Upper lobe of left lung (tissue), 6 donors: Measurements from ENCODE around the gene ENPP3. TPM values are rescaled to one million over a fixed set of nuclear protein-coding genes. Genes with fewer than 3 reads are reported as not detected.

Experiments used
- ATAC-seq, 2 donors: fragments of 200-7000 bp; cut with Tn5 transposase; one replicate each; pipeline ENCODE4 v1.9.1; 2022; ENCODE audit warnings: mild to moderate bottlenecking in 2 of 2, moderate library complexity in 2 of 2; ENCODE audit not compliant: low FRiP score in 2 of 2
- DNase-seq, 2 donors: peaks; one replicate each; pipeline ENCODE4 v3.0.0-alpha.2; 2019 to 2020
- H3K27ac ChIP-seq, 4 donors: fragments of 200-600 bp; sonication (generic); one replicate each; pipeline ENCODE4 v1.5.1; 2016 to 2019
- H3K27me3 ChIP-seq, 4 donors: fragments of 200-600 bp; sonication (generic); one replicate each; pipeline ENCODE4 v1.5.1; 2017 to 2019
- H3K36me3 ChIP-seq, 4 donors: fragments of 200-600 bp; sonication (generic); one replicate each; pipeline ENCODE4 v1.5.1; 2016 to 2019
- H3K4me1 ChIP-seq, 4 donors: fragments of 200-600 bp; sonication (generic); one replicate each; pipeline ENCODE4 v1.5.1; 2018 to 2019
- H3K4me3 ChIP-seq, 4 donors: fragments of 200-600 bp; sonication (generic); one replicate each; pipeline ENCODE4 v1.5.1; 2017 to 2019; ENCODE audit warnings: mild to moderate bottlenecking in 2 of 4, moderate library complexity in 1 of 4
- H3K9me3 ChIP-seq, 4 donors: fragments of 200-600 bp; sonication (generic); one replicate each; pipeline ENCODE4 v1.5.1; 2018 to 2019
- CTCF ChIP-seq, 6 experiments: fragments of 450-650 bp in 4 of 6; fragments of 200-600 bp in 2 of 6; sonication (generic) in 2 of 6; IDR thresholded peaks; one replicate each; pipeline ENCODE4 v1.5.1; 2016 to 2019; ENCODE audit warnings: antibody characterized with exemption in 6 of 6
- EP300 ChIP-seq, 4 donors: sonication (generic); formaldehyde crosslinking; IDR thresholded peaks; one replicate each; pipeline ENCODE4 v1.5.1; 2017; ENCODE audit warnings: antibody characterized with exemption in 4 of 4, control low read depth in 2 of 4
- POLR2A ChIP-seq, 4 donors: fragments of 450-650 bp; IDR thresholded peaks; one replicate each; pipeline ENCODE4 v1.5.1; 2016 to 2017; ENCODE audit warnings: antibody characterized with exemption in 4 of 4, mild to moderate bottlenecking in 2 of 4
- POLR2AphosphoS5 ChIP-seq, 2 donors: sonication (generic); formaldehyde crosslinking; IDR thresholded peaks; one replicate each; pipeline ENCODE4 v1.5.1; 2017; ENCODE audit warnings: antibody characterized with exemption in 2 of 2
- WGBS, 2 donors: methylation state at CpG; one replicate each; pipeline ENCODE4 v1.1.5; 2017 to 2018; 5-methylcytosine and 5-hydroxymethylcytosine counted together
- total RNA-seq, 6 donors: library from RNA; depleted of rRNA in 4 of 6; stranded (reverse); fragments of >200 nt in 4 of 6; gene quantifications; one replicate each; pipeline versions ENCODE4 v1.1.0 to v1.2.1, GENCODE V29; 2016 to 2021
- donor health status: DM: no; HTN: no; CAD: no; lungs with moderate emphysema.
- donor health status: DM: no; HTN: yes; CAD: no; lungs with severe emphysema.

ENPP3 gene
- total RNA-seq, 6 donors from 2014 or later = under 0.01 to 2.1 (median 0.39) TPM

GRCh38 chr6:131781687-131782086, 144.6 kb downstream of the ENPP3 start:
- Histone ChIP-seq H3K9me3 (no peaks in the 10 kb centered on the region), H3K4me3 (no peak overlapping the region), H3K27me3 (no peaks in the 10 kb centered on the region), H3K4me1 (no peaks in the 10 kb centered on the region), H3K27ac (no peak overlapping the region), H3K36me3 (no peaks in the 10 kb centered on the region)
- ATAC-seq (no peak), DNase-seq (no peak)
- no peak for TF ChIP-seq CTCF (IDR thresholded peaks at IDR 0.05)
- no peak for TF ChIP-seq EP300 (IDR thresholded peaks at IDR 0.05)
- no peak for TF ChIP-seq POLR2AphosphoS5 (IDR thresholded peaks at IDR 0.05)
- no peak for TF ChIP-seq POLR2A (IDR thresholded peaks at IDR 0.05)
- 67 to 74% methylated on average over 3 of the region's 3 CpGs for WGBS, 2 donors

GRCh38 chr6:131782764-131783163, 145.7 kb downstream of the ENPP3 start:
- DNase-seq = no peak
- TF ChIP-seq CTCF (IDR thresholded peaks at IDR 0.05) = no peak
- no peak for TF ChIP-seq POLR2A (IDR thresholded peaks at IDR 0.05)
- TF ChIP-seq EP300 (IDR thresholded peaks at IDR 0.05) = no peak
- TF ChIP-seq POLR2AphosphoS5 (IDR thresholded peaks at IDR 0.05) = no peak
- WGBS, 2 donors = 87 to 88% methylated on average over 1 of the region's 1 CpG
- Histone ChIP-seq H3K4me3 (no peak overlapping the region), H3K9me3 (no peaks in the 10 kb centered on the region), H3K27me3 (no peaks in the 10 kb centered on the region), H3K27ac (no peak overlapping the region), H3K4me1 (no peaks in the 10 kb centered on the region), H3K36me3 (no peaks in the 10 kb centered on the region)
- ATAC-seq = no peak

GRCh38 chr6:131784561-131784960, 147.5 kb downstream of the ENPP3 start:
- peaks cover 0 to 6% (median 0%) of the 10 kb centered on the region in 4 donors for H3K4me1 ChIP-seq
- 72 to 83% methylated on average over 1 of the region's 1 CpG for WGBS, 2 donors

GRCh38 chr6:131787079-131787478, 150.0 kb downstream of the ENPP3 start:
- TF ChIP-seq POLR2AphosphoS5 (IDR thresholded peaks at IDR 0.05) = no peak
- no peak for TF ChIP-seq POLR2A (IDR thresholded peaks at IDR 0.05)
- TF ChIP-seq EP300 (IDR thresholded peaks at IDR 0.05) = no peak
- TF ChIP-seq CTCF (IDR thresholded peaks at IDR 0.05) = no peak
- Histone ChIP-seq H3K9me3 (no peaks in the 10 kb centered on the region), H3K27ac (no peak overlapping the region), H3K27me3 (no peaks in the 10 kb centered on the region), H3K4me3 (no peak overlapping the region), H3K36me3 (no peaks in the 10 kb centered on the region), H3K4me1 (peaks cover 0 to 6% (median 0%) of the 10 kb centered on the region in 4 donors)
- DNase-seq = no peak
- ATAC-seq = no peak

More at GRCh38 chr6:131784561-131784960, 147.5 kb downstream of the ENPP3 start:
- TF ChIP-seq POLR2A (IDR thresholded peaks at IDR 0.05) (no peak), POLR2AphosphoS5 (IDR thresholded peaks at IDR 0.05) (no peak), CTCF (IDR thresholded peaks at IDR 0.05) (no peak), EP300 (IDR thresholded peaks at IDR 0.05) (no peak)
- ATAC-seq (peak in 1 of 2 donors; percentile 68), DNase-seq (no peak)
- H3K4me3 ChIP-seq = no peak overlapping the region
- H3K27ac ChIP-seq = no peak overlapping the region
- H3K9me3 ChIP-seq = no peaks in the 10 kb centered on the region
- no peaks in the 10 kb centered on the region for H3K27me3 ChIP-seq
- no peaks in the 10 kb centered on the region for H3K36me3 ChIP-seq
